Measurements from ENCODE around the gene CCDC154. TPM values are rescaled to one million over a fixed set of nuclear protein-coding genes. Genes with fewer than 3 reads are reported as not detected.
A peak's percentile ranks its signal among the peaks of the same experiment; 100 is the strongest.

CCDC154 gene
- total and polyA plus RNA-seq, 2 experiments from 2014 or later = 0.31 TPM; not detected in 1

- no peak for DNase-seq (ENCODE audit: low spot score)
- peak overlapping the region; percentile 43 for H2AFZ ChIP-seq
Observed at GRCh38 chr16:1427473-1428461, 16.6 kb downstream of the CCDC154 start.

More at GRCh38 chr16:1427473-1428461, 16.6 kb downstream of the CCDC154 start:
- H3K9me2 ChIP-seq (ENCODE audit: insufficient read depth) = no peaks in the 10 kb centered on the region
- no peak overlapping the region for H3K4me3 ChIP-seq
- Mint-ChIP-seq H3K27ac (no peak overlapping the region), H3K9me3 (no peaks in the 10 kb centered on the region; the same call in 2 of the 3 replicates), H3K4me3 (no peak overlapping the region), H3K36me3 (ENCODE audit: low read depth) (no peaks in the 10 kb centered on the region), H3K4me1 (no peaks in the 10 kb centered on the region), H3K27me3 (ENCODE audit: insufficient read depth, low read depth, poor library complexity) (peaks cover 9% of the 10 kb centered on the region)
- TF ChIP-seq ZNF114 (CRISPR knock-in tag; IDR thresholded peaks at IDR 0.05) (no peak), CREB1 (CRISPR knock-in tag; IDR thresholded peaks at IDR 0.05; ENCODE audit: low read depth) (no peak), ETS1 (IDR thresholded peaks at IDR 0.05) (no peak), NANOG (IDR thresholded peaks at IDR 0.05; ENCODE audit: borderline replicate concordance) (no peak), JUNB (IDR thresholded peaks at IDR 0.05; ENCODE audit: unreplicated experiment) (no peak), EZH2phosphoT487 (IDR thresholded peaks at IDR 0.05; ENCODE audit: unreplicated experiment) (no peak), ZNF331 (CRISPR knock-in tag; IDR thresholded peaks at IDR 0.05; ENCODE audit: low read depth) (no peak), EZH2 (IDR thresholded peaks at IDR 0.05; ENCODE audit: low read depth, unreplicated experiment) (no peak), POLR2AphosphoS5 (IDR thresholded peaks at IDR 0.05; ENCODE audit: low read depth) (no peak), REST (IDR thresholded peaks at IDR 0.05; ENCODE audit: unreplicated experiment) (no peak), CTCF (conservative IDR thresholded peaks at IDR 0.05; ENCODE audit: low read depth in 2 of 2) (no peak), ZNF462 (CRISPR knock-in tag; IDR thresholded peaks at IDR 0.05) (no peak), STAT1 (IDR thresholded peaks at IDR 0.05; ENCODE audit: unreplicated experiment) (no peak)
- H3K79me2 ChIP-seq (replicated peaks; ENCODE audit: insufficient read depth) = no peaks in the 10 kb centered on the region
- H3K4me2 ChIP-seq = no peak overlapping the region
- no peaks in the 10 kb centered on the region for H3F3A ChIP-seq (replicated peaks; ENCODE audit: low read depth)
- H3K36me3 ChIP-seq (ENCODE audit: insufficient read depth) = no peaks in the 10 kb centered on the region
- no peaks in the 10 kb centered on the region for H4K20me1 ChIP-seq (replicated peaks; ENCODE audit: insufficient read depth)
- H3K4me1 ChIP-seq (ENCODE audit: insufficient read depth) = no peaks in the 10 kb centered on the region
- no peaks in the 10 kb centered on the region for H3K27me3 ChIP-seq (ENCODE audit: insufficient read depth)
- no peak overlapping the region for H3K27ac ChIP-seq (ENCODE audit: low read depth)
- peak; percentile 2; the same call in 1 of the 3 replicates for ATAC-seq

Measured in GM23338 (cell line).